ENCODE data around the gene CENPN.

GRCh38 chr16:80991792-80992430 is 15.1 kb upstream of the CENPN start:
- TF ChIP-seq, protein P1, sequence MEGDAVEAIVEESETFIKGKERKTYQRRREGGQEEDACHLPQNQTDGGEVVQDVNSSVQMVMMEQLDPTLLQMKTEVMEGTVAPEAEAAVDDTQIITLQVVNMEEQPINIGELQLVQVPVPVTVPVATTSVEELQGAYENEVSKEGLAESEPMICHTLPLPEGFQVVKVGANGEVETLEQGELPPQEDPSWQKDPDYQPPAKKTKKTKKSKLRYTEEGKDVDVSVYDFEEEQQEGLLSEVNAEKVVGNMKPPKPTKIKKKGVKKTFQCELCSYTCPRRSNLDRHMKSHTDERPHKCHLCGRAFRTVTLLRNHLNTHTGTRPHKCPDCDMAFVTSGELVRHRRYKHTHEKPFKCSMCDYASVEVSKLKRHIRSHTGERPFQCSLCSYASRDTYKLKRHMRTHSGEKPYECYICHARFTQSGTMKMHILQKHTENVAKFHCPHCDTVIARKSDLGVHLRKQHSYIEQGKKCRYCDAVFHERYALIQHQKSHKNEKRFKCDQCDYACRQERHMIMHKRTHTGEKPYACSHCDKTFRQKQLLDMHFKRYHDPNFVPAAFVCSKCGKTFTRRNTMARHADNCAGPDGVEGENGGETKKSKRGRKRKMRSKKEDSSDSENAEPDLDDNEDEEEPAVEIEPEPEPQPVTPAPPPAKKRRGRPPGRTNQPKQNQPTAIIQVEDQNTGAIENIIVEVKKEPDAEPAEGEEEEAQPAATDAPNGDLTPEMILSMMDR (IDR thresholded peaks at IDR 0.05): no peak
- TF ChIP-seq ZFX (IDR thresholded peaks at IDR 0.05; ENCODE audit: borderline replicate concordance): no peak

Measured in 22Rv1 (cell line).